NOMO-1 treated with DMSO at 0.1 percent for 48 hours (cell line): ENCODE data around the gene SH3GL1.

Experiments
- DNase-seq: peaks from one replicate; lab custom pipeline; 2025; ENCODE audit not compliant: unreplicated experiment; lab: John Stamatoyannopoulos, UW

SH3GL1 gene

DNA sequence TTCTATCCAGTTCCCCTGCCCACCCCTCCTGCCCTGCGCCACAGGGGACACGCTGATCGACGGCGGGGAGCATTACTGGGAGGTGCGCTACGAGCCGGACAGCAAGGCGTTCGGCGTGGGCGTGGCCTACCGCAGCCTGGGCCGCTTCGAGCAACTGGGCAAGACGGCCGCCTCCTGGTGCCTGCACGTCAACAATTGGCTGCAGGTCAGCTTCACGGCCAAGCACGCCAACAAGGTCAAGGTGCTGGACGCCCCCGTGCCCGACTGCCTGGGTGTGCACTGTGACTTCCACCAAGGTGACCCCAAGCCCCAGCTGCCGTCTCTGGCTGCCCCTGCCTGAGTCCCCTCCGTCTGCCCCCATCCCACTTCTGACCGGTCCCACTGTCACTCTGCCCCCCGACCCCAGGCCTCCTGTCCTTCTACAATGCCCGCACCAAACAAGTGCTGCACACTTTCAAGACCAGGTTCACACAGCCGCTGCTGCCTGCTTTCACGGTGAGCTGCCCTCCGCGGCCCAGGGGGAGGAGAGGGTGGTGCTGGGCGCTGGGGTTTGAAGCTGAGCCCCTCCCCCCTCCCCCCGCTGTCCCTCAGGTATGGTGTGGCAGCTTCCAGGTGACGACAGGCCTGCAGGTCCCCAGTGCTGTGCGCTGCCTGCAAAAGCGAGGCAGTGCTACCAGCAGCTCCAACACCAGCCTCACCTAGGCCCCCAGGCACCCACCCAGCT, 77.2 kb downstream of the SH3GL1 start:
- DNase-seq: no peak

DNA sequence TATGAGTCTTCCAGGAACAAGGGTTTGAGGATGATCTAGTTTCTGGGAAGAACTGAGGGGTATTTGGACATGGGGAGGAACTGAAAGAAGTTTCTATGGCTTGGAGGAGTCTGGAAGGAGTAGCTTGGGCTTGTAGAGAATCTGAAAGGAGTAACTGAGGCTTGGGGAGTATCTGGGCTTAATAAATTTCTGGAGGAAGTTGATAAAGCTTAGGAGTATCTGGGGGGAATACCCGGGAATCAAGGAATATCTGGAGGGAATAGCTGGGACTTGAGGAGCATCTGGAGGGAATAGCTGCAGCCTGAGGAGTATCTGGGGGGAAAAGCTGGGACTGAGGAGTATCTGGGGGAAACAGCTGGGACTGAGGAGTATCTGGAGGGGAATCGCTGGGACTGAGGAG, 79.9 kb downstream of the SH3GL1 start:
- no peak for DNase-seq

DNA sequence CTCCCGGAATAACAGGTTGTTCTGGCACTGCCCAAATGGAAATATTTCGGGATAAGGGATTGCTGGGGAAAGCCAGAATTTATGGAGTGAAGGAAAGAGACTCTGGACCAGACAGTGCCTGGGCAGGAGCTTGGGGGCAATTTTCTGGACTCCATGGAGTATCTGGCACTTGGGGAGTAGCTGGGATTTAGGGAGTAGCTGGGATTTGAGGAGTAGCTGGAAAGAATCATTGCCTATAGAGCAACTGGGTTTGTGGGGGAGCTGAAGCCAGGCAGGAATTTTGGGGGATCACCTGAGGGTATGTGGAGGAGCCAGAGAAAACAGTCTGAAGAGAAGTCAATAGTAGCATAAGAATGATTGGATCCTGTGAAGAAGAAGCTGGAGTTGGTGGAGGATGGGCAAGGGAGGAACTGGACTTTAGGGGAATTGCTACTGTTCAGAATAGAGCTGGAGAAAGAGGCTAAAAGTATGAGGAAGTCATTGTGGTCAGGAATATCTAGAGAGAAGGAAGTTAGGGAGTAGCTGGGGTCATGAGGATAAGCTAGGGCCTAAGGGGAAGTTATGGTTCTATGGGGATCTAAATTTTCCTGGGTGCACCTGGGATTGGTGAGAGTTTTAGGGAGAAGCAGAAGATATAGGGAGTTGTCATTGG, 81.2 kb downstream of the SH3GL1 start:
- DNase-seq: peak; percentile 30

DNA sequence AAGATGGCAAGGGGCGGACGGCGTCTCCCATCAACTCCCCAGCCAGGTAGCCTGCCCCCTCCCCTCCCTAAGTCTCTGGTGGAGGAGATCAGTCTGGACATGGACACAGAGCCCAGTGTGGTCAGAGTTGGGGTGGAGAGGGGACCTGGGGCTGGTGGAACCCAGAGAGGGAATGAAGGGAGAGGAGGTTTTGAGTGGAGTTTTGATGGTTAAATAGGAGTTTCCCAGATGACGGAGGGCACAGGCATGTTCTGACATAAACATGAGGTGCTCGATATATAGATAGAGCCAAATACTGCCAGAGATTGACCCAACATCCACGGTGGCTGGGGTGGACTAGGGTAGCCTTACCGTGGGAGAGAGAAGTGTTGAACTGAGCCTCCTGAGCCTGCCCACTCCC, 81.9 kb downstream of the SH3GL1 start:
- DNase-seq: no peak

DNA sequence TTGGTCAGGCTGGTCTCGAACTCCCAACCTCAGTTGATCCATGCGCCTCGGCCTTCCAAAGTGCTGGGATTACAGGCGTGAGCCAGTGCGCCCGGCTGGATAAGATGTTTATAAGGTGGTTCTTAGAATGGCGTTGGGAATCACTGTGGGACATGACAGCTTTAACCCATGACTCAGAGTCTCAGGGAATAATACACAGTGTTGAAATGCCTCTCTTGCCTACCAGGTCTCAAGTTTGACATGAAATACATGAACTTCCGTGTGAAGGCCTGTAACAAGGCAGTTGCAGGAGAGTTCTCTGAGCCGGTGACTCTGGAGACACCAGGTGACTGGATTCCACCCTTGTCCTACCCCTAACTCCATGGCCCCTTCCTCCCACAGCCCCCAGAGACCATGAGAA, 83.4 kb downstream of the SH3GL1 start:
- DNase-seq: no peak

DNA sequence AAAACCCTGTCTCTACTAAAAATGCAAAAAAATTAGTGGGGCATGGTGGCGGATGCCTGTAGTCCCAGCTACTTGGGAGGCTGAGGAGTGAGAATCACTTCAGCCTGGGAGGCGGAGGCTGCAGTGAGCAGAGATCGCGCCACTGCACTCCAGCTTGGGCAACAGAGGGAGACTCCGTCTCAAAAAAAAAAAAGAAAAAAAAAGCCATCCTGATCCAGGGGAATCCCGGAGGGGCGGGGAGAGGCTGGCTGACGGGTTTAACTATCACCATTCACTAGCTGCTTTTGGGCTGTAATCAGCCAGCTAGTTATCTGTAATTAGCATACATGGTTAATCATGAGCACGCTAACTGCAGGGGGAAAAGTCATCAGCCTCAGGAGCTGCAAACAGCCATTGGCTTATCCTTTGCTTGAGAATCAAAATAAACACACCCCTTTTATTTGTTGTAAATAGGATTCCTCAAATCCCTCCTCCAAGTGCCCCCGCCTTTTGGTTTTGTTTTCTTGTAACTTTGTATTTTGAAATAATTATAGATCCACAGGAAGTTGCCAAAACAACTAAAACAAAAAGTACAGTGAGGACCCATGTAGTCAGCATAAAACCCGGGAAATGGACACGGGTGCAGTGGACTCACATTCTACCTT, 86.4 kb downstream of the SH3GL1 start:
- DNase-seq: no peak
